Measurements from ENCODE around the gene PLCB1.

- no peak for TF ChIP-seq CTCF (conservative IDR thresholded peaks at IDR 0.05; ENCODE audit: low read depth, low read length)
- no peak for TF ChIP-seq EZH2 (IDR thresholded peaks at IDR 0.05; ENCODE audit: borderline replicate concordance, low read depth, low read length, poor library complexity, severe bottlenecking)
These were observed 645.8 kb downstream of the PLCB1 start for GRCh38 chr20:8777911-8778310.
